ENCODE results near the gene ANKMY2.
"Not testable (repeated sequence)": the region's sequence is repeated elsewhere in the genome, so short reads cannot be mapped to it uniquely, and the experiment has no call there.

ANKMY2 gene

DNA sequence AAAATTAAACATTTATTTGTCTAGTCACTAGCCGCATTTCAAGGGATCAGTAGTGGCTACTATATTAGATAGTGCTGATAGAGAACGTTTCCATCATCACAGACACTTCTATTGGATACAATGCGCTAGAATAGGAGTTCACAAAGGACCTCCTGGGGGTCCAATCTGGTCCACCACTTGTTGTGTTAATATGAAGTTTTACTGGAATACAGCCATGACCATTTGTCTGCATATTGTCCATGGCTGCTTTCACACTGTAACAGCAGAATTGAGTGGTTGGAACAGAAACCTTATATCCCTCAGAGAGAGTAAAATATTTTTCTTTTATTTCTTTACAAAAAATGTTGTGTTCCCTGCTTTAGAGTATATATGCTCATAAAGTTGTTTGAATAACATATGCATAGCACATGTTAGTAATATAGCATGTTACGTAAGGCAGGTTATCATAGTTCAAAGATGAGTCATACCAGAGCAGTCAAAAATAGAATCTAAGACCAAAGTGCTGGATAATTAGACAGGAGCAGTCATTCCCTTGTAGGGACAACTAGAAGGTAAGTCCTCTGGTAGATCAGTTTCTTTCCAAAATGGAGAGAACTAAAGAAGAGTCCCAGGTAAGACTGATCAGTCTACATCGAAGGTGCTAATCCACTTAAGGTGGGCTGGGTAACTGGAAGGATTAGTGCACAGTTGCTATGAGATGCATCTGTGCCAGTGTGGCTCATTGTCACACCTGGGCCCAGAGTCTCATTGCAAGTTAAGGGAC, 15.3 kb upstream of the ANKMY2 start:
- DNase-seq (ENCODE audit: insufficient read length, low spot score) (no peak), FAIRE-seq (no peak)

DNA sequence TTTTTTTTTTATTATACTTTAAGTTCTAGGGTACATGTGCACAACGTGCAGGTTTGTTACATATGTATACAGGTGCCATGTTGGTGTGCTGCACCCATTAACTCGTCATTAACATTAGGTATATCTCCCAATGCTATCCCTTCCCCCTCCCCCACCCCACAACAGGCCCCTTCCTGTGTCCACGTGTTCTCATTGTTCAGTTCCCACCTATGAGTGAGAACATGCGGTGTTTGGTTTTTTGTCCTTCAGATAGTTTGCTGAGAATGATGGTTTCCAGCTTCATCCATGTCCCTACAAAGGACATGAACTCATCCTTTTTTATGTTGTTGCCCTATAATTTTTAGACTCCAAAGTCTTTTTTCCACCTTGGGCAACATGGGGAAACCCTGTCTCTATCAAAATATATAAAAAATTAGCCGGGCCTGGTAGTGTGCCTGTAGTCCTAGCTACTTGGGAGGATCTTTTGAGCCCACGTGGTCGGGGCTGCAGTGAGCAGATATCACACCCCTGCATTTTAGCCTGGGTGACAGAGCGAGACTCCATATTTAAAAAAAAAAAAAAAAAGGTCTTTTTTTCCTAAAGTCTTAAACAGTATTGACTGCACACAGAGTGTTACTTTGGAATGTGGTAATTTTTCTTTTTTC, 14.4 kb upstream of the ANKMY2 start:
- FAIRE-seq; DNase-seq (ENCODE audit: insufficient read length, low spot score): not testable (repeated sequence)

DNA sequence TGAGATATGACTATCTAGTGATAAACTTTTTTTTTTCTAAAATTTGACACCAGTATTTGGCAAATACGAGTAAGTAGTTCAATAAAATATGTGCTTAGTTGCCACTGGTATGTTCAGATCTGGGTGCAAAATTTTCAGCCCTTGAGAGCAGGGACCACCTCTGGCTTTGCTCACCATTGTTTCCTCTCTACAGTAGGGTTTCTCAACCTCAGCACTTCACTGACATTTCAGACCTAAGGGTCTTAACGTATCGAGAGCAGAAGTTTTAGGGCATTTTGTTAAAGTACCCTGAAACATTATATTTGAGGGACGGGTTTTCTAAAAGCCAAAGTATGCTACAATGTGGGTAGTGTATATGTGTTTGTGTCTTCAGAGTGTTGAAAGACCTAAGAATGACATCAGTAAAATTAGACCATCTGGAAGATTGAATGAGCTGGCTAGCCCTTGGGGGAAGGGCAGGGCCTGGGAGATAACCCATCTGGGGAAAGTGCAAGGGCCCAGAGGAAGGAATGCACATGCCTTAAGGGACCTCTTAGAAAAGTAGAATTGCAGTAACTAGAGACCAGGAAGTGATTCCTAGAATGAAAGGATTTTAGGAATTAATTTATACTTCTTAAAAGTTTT, 12.2 kb upstream of the ANKMY2 start:
- no peak for DNase-seq (ENCODE audit: insufficient read length, low spot score)
- no peak for FAIRE-seq

- no peak for FAIRE-seq
- no peak for DNase-seq (ENCODE audit: insufficient read length, low spot score)
Observed at GRCh38 chr7:16656141-16656540, 10.6 kb upstream of the ANKMY2 start.

DNA sequence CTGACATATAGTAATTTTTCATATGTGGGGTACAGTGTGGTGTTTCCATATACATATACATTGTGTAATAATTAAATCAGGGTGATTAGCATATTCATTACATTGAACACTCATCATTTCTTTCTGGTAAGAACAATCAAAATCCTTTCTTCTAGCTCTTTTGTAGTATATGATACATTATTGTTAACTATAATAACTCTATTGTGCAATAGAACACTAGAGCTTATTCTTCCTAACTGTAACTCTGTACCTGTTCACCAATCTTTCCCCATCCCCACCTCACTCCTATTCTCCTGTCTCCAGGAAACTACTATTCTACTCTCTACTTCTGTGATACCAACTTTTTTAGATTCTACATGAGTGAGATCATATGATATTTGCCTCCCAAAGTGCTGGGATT, 9.8 kb upstream of the ANKMY2 start:
- no peak for DNase-seq (ENCODE audit: insufficient read length, low spot score)
- FAIRE-seq, result no peak

DNA sequence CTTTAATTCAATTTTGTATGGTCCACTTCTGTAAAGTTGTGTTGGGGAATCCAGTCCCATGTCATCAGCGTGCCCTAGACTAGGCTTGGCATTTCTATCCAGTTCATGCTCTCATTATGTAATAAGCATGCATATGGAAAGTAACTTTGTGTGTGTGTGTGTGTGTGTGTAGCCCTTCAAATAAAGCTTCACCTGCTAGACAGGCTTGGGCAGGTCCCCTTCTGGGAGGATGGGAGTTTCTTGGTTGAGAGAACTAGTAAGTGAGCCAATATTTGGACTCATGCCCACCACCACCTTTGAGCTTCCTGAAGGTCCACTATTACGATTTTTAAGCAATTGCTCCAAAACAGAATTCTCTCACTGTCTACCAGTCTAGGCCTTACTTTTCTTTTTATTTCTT, 7.3 kb upstream of the ANKMY2 start:
- no peak for DNase-seq (ENCODE audit: insufficient read length, low spot score)
- FAIRE-seq, result no peak

GRCh38 chr7:16652240-16652583, 6.7 kb upstream of the ANKMY2 start:
- no peak for DNase-seq (ENCODE audit: insufficient read length, low spot score)
- FAIRE-seq, result no peak

GRCh38 chr7:16651396-16652239, 6.1 kb upstream of the ANKMY2 start:
- DNase-seq (ENCODE audit: insufficient read length, low spot score), result no peak
- FAIRE-seq, result no peak

DNA sequence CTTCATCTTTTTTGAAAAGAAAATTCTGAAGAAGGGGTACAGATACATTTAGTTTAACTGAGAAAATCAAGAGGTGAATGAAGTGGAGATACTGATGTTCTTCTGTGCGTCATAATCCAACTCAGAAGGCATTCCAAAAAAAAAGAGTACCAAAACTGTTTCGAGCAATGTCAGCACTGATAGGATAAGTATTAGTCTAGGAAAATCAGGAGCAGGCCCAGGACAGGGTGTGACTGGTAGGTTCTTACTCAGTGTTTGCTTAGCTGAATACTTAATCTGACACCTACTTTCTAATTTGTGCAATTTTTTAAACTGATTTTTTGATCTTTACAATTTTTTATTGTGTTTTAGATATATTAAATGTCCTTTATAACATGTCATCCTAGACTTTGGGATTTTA, 4.7 kb upstream of the ANKMY2 start:
- no peak for FAIRE-seq
- no peak for DNase-seq (ENCODE audit: insufficient read length, low spot score)

DNA sequence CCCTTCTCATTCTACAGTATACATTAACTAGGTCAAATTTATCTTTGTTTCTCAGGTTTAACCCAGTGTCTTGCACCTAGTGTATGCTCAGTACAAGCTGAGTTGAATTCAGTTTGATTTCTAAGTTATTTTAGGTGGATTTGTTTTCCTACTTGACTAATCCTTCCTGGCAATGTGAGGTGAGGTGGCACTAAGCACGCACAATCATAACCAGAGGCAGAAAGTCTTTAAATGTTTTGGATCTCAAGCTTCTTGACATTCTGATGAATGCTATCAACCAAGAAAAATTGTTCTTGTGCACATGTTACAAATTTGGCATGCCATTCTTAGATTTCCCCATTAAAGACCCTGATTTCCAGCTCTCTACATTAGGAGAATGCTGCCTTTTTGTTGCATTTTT, 3.6 kb upstream of the ANKMY2 start:
- DNase-seq (ENCODE audit: insufficient read length, low spot score), result no peak
- FAIRE-seq, result no peak

- FAIRE-seq (no peak), DNase-seq (ENCODE audit: insufficient read length, low spot score) (no peak)
Observed at GRCh38 chr7:16648551-16648950, 3.0 kb upstream of the ANKMY2 start.

- FAIRE-seq, result no peak
- DNase-seq (ENCODE audit: insufficient read length, low spot score), result no peak
Observed at GRCh38 chr7:16647435-16647960, 1.9 kb upstream of the ANKMY2 start.

DNA sequence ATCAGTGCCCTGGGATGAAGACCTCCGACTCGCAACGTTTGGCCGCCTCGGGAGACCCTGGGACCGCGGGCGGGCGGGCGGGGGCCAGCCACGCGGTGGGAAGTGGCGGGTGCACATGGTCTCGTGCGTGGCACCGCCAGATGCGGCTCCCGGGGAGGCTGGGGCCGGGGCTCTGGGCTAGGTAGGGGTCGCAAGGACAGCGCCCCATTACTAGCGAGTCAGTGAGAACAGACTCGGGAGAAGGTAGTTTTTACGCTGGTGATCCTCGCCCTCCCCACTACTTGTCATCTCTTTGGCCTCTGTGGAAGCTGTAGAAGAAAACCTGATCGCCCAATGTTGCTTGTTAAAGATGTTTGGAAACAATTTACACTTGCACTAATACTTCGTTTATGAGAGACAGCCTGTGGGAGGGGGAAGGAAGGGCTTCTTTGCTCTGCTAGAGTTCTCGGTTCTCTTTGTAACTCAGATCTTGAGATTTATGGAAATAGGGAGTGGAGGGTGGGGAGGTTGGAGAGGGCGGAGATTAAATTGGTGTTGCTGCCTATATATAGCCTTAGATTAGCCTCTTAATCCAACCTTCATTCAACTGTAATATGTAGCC, 1.0 kb upstream of the ANKMY2 start:
- DNase-seq (ENCODE audit: insufficient read length, low spot score), result no peak
- no peak for FAIRE-seq

- DNase-seq (ENCODE audit: insufficient read length, low spot score), result no peak
- FAIRE-seq, result no peak
Observed at GRCh38 chr7:16644636-16645592, 640 bp downstream of the ANKMY2 start.

GRCh38 chr7:16644157-16644556, 1.4 kb downstream of the ANKMY2 start:
- FAIRE-seq (no peak), DNase-seq (ENCODE audit: insufficient read length, low spot score) (no peak)

GRCh38 chr7:16638282-16639280, 7.0 kb downstream of the ANKMY2 start:
- DNase-seq (ENCODE audit: insufficient read length, low spot score) (no peak), FAIRE-seq (no peak)

GRCh38 chr7:16637379-16637778, 8.2 kb downstream of the ANKMY2 start:
- DNase-seq (ENCODE audit: insufficient read length, low spot score), result no peak
- no peak for FAIRE-seq

DNA sequence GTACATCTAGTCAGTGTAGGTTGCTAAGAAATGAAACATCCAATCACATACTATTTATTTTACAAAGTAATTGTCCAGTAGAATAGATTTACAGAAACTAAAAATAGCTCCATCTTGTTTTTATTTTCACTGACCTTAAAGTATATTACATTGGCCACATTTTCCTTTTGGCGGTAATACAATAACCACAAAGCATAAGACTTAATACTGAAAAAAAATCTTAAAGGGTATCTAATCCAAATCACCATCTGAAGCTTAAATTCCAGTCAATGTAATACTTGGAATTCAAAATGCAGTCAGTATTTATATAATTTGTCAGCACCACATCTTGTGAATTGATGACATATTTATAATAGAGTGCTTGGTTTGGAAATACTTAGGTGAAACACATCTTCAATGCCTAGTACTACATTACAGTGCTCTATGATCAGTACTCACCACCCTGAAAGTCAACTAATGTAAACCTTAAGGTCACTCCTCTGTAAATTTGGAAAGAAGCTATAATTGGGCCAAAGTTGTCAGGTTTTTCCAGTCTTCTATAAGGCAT, 8.9 kb downstream of the ANKMY2 start:
- DNase-seq (ENCODE audit: insufficient read length, low spot score) (no peak), FAIRE-seq (no peak)
